ENCODE data around the gene EFTUD2. TPM values are rescaled to one million over a fixed set of nuclear protein-coding genes. Genes with fewer than 3 reads are reported as not detected.

EFTUD2 gene
- total RNA-seq, 1 experiment from 2014 or later: 179 TPM

GRCh38 chr17:44932096-44932786 is 33.0 kb upstream of the EFTUD2 start:
- Histone ChIP-seq H3K4me3 (no peak overlapping the region), H3K4me1 (replicated peaks) (no peaks in the 10 kb centered on the region), H3K9me3 (replicated peaks) (no peaks in the 10 kb centered on the region), H3K36me3 (peaks cover 98% of the 10 kb centered on the region), H3K27me3 (replicated peaks) (no peaks in the 10 kb centered on the region), H3K27ac (no peak overlapping the region)
- no peak for DNase-seq (ENCODE audit: low read depth in 1 of 2, low spot score in 2 of 2)

- DNase-seq (ENCODE audit: low read depth in 1 of 2, low spot score in 2 of 2): no peak
- H3K36me3 ChIP-seq: peaks cover 99% of the 10 kb centered on the region
- no peaks in the 10 kb centered on the region for H3K27me3 ChIP-seq (replicated peaks)
- H3K4me1 ChIP-seq (replicated peaks): no peaks in the 10 kb centered on the region
- no peak overlapping the region for H3K27ac ChIP-seq
- no peak overlapping the region for H3K4me3 ChIP-seq
- H3K9me3 ChIP-seq (replicated peaks): no peaks in the 10 kb centered on the region
Measured at GRCh38 chr17:44931376-44931775, 32.1 kb upstream of the EFTUD2 start.

GRCh38 chr17:44930667-44931066 is 31.4 kb upstream of the EFTUD2 start:
- Histone ChIP-seq H3K27ac (no peak overlapping the region), H3K4me1 (replicated peaks) (no peaks in the 10 kb centered on the region), H3K4me3 (no peak overlapping the region), H3K9me3 (replicated peaks) (no peaks in the 10 kb centered on the region), H3K27me3 (replicated peaks) (no peaks in the 10 kb centered on the region), H3K36me3 (peaks cover 100% of the 10 kb centered on the region)
- DNase-seq (ENCODE audit: low read depth in 1 of 2, low spot score in 2 of 2): no peak

GRCh38 chr17:44928950-44929720 is 29.9 kb upstream of the EFTUD2 start:
- no peak for DNase-seq (ENCODE audit: low read depth in 1 of 2, low spot score in 2 of 2)
- Histone ChIP-seq H3K4me1 (replicated peaks) (no peaks in the 10 kb centered on the region), H3K9me3 (replicated peaks) (no peaks in the 10 kb centered on the region), H3K36me3 (peaks cover 95% of the 10 kb centered on the region), H3K4me3 (no peak overlapping the region), H3K27ac (no peak overlapping the region), H3K27me3 (replicated peaks) (no peaks in the 10 kb centered on the region)

- no peak overlapping the region for H3K4me3 ChIP-seq
- H3K36me3 ChIP-seq: peaks cover 85% of the 10 kb centered on the region
- no peaks in the 10 kb centered on the region for H3K9me3 ChIP-seq (replicated peaks)
- DNase-seq (ENCODE audit: low read depth in 1 of 2, low spot score in 2 of 2): no peak
- peaks cover 3% of the 10 kb centered on the region; the same call in 1 of the 2 replicates for H3K4me1 ChIP-seq (replicated peaks)
- no peaks in the 10 kb centered on the region for H3K27me3 ChIP-seq (replicated peaks)
- H3K27ac ChIP-seq: no peak overlapping the region
Measured at GRCh38 chr17:44928136-44928535, 28.9 kb upstream of the EFTUD2 start.

GRCh38 chr17:44927696-44928095 is 28.5 kb upstream of the EFTUD2 start:
- H3K27me3 ChIP-seq (replicated peaks): no peaks in the 10 kb centered on the region
- H3K4me1 ChIP-seq (replicated peaks): peaks cover 3% of the 10 kb centered on the region; the same call in 1 of the 2 replicates
- DNase-seq (ENCODE audit: low read depth in 1 of 2, low spot score in 2 of 2): no peak
- H3K9me3 ChIP-seq (replicated peaks): no peaks in the 10 kb centered on the region
- no peak overlapping the region for H3K27ac ChIP-seq
- no peak overlapping the region for H3K4me3 ChIP-seq
- H3K36me3 ChIP-seq: peaks cover 80% of the 10 kb centered on the region

GRCh38 chr17:44926821-44927525 is 27.7 kb upstream of the EFTUD2 start:
- DNase-seq (ENCODE audit: low read depth in 1 of 2, low spot score in 2 of 2): no peak
- Histone ChIP-seq H3K27ac (no peak overlapping the region), H3K4me1 (replicated peaks) (peaks cover 3% of the 10 kb centered on the region; the same call in 1 of the 2 replicates), H3K36me3 (peaks cover 73% of the 10 kb centered on the region), H3K4me3 (no peak overlapping the region), H3K27me3 (replicated peaks) (no peaks in the 10 kb centered on the region), H3K9me3 (replicated peaks) (no peaks in the 10 kb centered on the region)

- Histone ChIP-seq H3K4me1 (replicated peaks) (peaks cover 3% of the 10 kb centered on the region; the same call in 1 of the 2 replicates), H3K9me3 (replicated peaks) (no peaks in the 10 kb centered on the region), H3K27me3 (replicated peaks) (no peaks in the 10 kb centered on the region), H3K36me3 (peaks cover 63% of the 10 kb centered on the region), H3K27ac (no peak overlapping the region), H3K4me3 (no peak overlapping the region)
- DNase-seq (ENCODE audit: low read depth in 1 of 2, low spot score in 2 of 2): no peak
Measured at GRCh38 chr17:44925731-44926697, 26.8 kb upstream of the EFTUD2 start.

GRCh38 chr17:44924107-44924544 is 24.9 kb upstream of the EFTUD2 start:
- Histone ChIP-seq H3K27me3 (replicated peaks) (no peaks in the 10 kb centered on the region), H3K4me1 (replicated peaks) (peaks cover 6% of the 10 kb centered on the region; the same call in 1 of the 2 replicates), H3K4me3 (no peak overlapping the region), H3K27ac (no peak overlapping the region), H3K36me3 (peaks cover 44% of the 10 kb centered on the region), H3K9me3 (replicated peaks) (no peaks in the 10 kb centered on the region)
- DNase-seq (ENCODE audit: low read depth in 1 of 2, low spot score in 2 of 2): peak in 1 of 2 experiments; percentile 35

GRCh38 chr17:44922746-44923470 is 23.7 kb upstream of the EFTUD2 start:
- DNase-seq (ENCODE audit: low read depth in 1 of 2, low spot score in 2 of 2): no peak
- H3K4me1 ChIP-seq (replicated peaks): peaks cover 6% of the 10 kb centered on the region; the same call in 1 of the 2 replicates
- no peak overlapping the region for H3K27ac ChIP-seq
- peaks cover 32% of the 10 kb centered on the region for H3K36me3 ChIP-seq
- no peak overlapping the region for H3K4me3 ChIP-seq
- no peaks in the 10 kb centered on the region for H3K9me3 ChIP-seq (replicated peaks)
- H3K27me3 ChIP-seq (replicated peaks): no peaks in the 10 kb centered on the region

- Histone ChIP-seq H3K27me3 (replicated peaks) (no peaks in the 10 kb centered on the region), H3K27ac (no peak overlapping the region), H3K36me3 (peaks cover 25% of the 10 kb centered on the region), H3K4me3 (no peak overlapping the region), H3K4me1 (replicated peaks) (peaks cover 12% of the 10 kb centered on the region), H3K9me3 (replicated peaks) (no peaks in the 10 kb centered on the region)
- no peak for DNase-seq (ENCODE audit: low read depth in 1 of 2, low spot score in 2 of 2)
Measured at GRCh38 chr17:44922136-44922535, 22.9 kb upstream of the EFTUD2 start.

GRCh38 chr17:44921122-44921882 is 22.1 kb upstream of the EFTUD2 start:
- Histone ChIP-seq H3K4me1 (replicated peaks) (peaks cover 19% of the 10 kb centered on the region), H3K27ac (no peak overlapping the region), H3K4me3 (no peak overlapping the region), H3K9me3 (replicated peaks) (no peaks in the 10 kb centered on the region), H3K27me3 (replicated peaks) (no peaks in the 10 kb centered on the region), H3K36me3 (peaks cover 16% of the 10 kb centered on the region)
- no peak for DNase-seq (ENCODE audit: low read depth in 1 of 2, low spot score in 2 of 2)

Measured in SJSA1 (cell line).